GM21529 (cell line): ENCODE data around the gene DICER1.

Experiments used
- ATAC-seq: cut with Tn5 transposase; IDR thresholded peaks from one replicate; pipeline ENCODE4 v1.9.1; 2021; ENCODE audit not compliant: unreplicated experiment

DICER1 gene

DNA sequence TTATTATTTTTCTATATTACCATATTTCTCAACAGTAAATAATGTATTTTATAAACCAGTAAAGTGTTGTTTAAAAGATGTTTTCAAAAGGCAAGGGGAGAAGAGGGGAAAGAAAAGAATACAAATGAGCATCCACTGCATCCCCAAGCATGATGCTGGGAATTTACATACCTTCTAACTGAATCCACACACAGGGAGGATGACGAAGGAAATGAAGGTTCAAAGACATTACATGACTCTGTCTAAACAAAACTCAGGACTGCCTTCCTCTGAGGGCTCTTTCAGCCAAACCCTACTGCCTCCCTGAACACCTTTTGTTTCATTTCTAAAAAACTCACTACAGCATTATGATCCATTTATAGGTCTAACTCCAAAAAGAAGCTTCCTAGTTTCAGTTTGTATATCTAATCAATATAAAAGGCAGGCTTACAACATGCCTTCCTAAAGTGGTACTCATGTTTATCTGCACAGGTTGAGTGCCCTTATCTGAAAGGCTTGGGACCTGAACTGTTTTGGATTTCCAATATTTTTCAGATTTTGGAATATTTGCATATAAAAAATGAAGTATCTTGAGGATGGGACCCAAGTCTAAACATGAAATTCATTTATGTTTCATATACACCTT lies 30.3 kb downstream of the DICER1 start:
- no peak for ATAC-seq

DNA sequence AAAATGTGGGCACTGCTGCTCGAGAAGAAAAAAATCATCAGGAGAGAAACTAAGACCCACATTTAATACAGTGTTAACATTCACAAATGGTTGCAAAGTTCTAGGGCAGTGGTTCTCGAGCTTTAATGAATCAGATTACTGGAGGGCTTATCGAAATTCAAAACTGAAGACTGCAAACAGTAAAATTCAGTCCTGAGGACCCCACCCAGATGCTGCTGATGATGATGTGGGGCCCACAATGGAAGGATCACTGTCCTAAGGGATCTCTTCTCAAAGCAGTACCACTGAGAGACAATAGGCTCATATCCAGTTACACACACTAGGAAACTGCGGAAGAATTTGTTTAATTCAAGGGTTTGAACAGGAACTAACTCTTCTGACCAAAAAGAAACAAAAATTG lies 31.4 kb downstream of the DICER1 start:
- ATAC-seq = no peak

DNA sequence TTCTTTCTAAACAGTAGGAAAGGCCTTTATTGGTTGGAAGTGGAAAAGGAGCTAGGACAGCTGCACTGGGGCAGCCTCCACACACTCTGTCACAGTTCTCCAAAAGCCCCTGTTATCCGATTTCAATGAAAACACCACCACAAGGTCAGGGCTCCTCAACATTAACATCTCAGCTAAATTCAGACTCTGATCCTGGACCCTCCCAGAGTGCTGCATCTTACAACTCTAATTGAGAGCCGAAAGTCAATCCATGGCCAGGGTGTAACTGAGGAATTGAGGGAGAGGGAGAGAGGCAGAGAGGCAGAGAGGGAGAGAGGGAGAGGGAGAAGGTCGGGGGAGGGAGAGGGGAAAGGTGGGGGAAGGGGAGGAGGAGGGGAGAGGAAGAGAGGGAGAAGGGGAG lies 32.1 kb downstream of the DICER1 start:
- ATAC-seq = no peak

DNA sequence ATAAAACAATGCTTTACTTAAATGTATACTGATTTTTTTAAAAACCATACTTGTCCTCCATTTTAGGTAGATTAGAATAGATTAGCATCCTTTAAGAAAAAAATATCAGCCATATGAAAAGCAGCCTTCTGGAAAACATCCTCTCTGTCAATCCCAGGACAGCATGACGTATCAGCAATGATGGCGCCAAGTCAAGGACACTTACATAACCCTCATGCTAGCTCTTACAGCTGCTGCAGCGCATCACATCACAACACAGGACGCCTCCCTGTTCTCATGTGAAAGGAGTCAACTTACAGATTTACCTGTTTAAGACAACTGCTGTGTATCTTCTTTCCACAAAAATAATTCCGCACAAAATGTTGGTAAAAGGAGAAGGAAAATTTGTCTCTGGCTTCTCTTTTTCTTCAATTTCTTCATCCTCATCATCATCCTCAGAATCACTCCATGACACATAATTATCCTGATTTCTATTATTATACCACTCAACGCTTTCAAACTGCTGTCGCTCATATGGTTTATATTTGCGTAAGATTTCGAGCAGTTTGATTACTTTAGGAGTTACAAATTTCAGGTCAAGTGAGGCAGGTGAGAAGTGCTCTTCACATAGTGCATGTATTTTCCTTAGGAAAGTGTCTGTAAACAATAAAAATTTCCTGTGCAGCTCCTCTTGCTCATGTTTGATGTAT lies 33.3 kb downstream of the DICER1 start:
- no peak for ATAC-seq

DNA sequence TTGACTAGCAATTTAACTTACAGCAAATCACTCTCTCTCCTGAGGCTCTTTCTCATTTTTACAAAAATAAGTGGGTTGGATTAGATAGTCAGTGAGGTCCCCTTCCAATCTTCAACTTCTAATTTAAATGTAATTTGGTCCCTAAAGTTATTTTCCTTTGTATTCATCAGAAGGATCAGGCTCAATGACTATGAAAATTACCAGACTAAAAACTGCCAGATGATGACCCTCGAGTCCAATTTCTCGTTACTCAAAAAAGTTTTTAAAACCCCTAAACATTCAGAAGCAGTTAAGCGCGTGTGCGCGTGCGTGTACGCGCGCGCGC lies 34.7 kb downstream of the DICER1 start:
- ATAC-seq = no peak

DNA sequence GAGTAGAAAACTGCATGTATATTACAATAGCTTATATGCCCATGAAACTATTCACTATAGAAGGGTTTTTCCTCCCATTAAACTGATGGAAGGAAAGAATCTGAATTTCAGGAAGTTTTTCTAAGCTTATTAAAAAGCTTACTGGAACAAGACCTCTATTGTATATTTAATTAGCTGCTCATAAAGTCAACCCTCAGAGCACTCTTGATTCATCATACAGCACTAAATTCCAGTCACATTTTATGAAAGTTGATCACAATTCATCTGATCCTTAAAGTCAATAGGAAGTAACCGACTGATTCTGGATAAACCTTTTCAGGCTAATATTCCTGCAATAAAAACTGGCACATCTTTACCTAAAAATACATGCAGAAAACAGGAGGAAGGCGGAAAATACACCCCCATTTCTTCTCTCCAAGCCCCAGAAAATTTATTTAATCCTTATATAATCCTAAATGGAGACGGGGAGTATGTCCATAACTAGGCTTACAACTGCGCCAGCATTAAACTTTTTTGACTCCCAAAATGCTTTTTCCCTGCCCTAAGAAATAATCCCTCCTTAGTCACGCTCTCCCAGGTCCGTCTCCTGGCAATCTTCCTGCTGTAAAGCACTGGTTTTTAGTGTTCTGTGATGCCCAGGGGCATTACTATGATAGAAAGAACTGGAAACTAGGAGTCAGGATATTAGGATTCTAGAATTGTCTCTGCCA lies 35.3 kb downstream of the DICER1 start:
- no peak for ATAC-seq

DNA sequence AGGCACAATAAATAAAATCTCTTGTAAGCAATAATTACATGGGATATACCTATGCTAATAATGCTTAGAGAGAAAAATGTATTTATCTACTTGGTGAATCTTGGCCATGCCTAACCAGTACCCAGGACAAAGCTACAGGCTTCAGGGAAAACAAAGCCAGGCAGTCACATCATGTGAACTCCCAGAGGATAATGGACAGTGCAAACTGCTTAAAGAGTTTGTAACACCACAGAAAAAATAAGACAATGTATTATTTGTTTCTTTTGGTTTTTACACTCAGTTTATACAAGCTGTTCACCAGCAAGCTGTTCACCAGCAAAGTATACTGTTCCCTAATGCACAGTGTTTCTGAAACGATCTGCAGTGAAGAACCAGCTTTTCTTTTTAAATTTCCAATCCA lies 38.0 kb downstream of the DICER1 start:
- ATAC-seq = no peak

DNA sequence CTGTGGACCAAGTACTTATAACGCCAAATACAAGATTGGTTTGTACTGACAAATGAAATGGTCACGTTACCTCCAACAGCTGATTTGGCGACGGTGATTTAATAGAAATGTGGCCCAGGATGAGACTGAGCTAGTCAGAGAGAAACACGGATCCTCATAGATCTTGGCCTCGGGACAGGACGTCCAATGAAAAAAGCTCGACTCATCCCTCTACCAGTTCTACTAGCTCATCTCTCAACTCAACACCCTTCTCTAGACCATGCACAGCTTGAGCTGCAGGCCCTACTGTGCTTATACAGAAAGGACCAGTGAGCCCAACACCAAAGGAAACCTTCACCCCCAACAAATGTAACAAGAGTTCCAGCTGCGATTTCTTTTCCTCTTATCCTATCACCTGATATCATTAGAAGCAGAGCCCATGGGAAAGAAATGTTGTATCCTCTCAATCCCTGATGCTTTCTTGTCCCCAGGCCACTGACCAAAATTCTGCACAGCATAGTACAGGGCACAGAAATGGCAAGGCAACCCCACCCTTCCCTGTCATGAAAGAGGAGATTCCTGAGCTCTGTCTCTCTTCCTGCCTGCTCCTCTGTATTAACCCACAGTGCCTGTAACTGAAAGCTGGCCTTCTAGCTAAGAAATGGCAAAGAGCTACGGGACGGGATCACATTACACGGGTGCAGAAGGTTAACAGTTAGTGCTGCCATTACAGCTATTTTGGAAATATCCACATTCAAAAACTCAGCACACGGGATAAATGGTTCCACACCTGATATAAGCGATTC lies 39.2 kb downstream of the DICER1 start:
- no peak for ATAC-seq

DNA sequence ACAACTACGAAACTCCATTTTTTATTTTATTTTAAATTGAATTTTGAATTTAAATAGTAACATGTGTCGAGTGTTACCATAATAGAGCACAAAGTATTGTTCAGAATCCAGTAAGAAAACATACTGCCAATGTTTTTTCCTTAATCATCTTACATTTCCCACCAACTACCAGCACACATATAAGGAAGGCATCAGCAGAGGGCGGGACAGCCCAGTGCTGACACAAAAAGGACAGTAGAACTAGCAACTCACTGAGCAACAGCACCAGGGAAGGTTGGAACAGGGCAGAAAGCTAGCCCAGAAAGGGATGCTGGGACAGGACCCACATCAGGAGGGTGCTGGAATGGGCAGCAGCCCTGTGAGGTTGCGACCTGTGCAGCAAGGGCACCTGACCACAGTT lies 43.9 kb downstream of the DICER1 start:
- no peak for ATAC-seq

DNA sequence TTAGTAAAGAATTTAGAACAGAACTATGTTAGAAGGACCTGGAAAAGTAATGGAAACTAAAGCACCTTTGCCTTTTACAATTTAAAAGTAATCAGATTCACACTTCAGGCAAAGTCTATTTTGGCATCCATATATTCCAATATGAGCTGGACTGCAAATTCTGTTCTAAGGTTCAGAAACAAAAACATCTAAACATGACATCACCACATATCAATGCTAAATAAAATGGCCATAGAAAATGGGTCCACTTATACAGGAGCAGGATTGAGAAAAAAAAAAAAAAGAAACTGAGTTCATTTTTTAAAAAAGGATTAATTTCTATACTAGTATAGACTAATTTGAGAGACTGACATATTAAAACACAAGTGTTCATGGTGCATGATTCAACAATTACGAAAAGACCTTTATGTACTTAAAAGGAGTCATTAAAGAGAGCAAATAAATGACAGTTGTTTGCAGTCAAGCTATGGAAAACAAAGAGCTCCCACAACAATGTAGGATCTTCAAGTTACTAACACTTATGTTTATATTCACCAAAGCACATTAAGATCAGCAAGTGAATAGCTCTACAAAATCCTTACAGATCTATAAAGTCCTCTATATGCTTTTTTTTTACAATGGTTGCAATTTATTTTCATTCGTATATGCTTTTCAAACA lies 45.7 kb downstream of the DICER1 start:
- no peak for ATAC-seq

DNA sequence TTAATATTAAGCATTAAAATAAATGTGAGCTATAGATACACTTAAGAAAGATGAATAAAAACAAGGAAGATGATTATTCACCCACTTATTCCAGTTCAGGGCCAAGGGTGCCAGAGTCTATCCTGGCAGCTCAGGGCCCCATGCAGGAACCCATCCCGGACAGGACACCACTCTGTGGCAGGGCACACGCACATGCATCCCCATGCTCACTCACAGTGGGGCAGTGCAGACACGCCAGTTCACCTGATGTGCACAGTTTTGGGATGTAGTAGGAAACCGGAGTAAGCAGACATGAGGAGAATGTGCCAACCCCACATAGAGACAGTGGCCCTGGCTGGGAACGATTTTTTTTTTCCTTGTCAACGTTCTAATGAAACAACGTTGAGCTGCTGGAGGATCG lies 47.2 kb downstream of the DICER1 start:
- ATAC-seq = no peak

DNA sequence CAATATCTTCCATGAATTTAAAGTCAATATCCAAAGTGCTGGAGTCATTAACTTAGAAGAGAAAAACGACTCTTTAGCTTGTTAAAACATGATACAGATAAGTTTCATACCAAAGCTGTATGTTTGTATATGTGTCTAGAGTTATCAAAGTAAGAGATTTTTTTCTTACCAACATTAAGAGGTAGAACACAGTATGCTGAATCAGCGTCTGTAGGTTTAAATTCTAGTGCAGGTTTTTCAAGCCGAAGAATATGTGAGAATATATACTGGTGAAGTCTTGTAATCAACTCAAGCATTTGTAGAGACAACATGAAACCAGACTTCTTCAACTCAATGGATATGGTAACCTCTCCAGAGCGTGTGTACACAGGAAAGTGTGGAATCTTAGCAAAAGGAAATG lies 49.6 kb downstream of the DICER1 start:
- no peak for ATAC-seq

DNA sequence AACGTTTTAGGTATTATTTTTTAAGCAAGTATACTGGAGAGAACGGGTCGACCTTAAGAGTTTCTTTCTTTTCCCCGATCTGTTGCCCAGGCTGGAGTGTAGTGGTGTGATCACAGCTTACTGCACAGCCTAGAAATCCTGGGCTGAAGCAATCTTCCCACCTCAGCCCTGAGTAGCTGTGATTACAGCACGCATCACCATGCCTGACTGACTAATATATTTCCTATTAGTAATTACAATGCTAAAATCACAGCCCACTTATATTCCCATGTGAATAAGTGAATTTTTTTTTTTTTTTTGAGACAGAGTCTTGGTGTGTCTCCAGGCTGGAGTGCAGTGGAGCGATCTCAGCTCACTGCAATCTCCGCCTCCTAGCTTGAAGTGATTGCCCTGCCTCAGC lies 50.4 kb downstream of the DICER1 start:
- ATAC-seq = no peak

DNA sequence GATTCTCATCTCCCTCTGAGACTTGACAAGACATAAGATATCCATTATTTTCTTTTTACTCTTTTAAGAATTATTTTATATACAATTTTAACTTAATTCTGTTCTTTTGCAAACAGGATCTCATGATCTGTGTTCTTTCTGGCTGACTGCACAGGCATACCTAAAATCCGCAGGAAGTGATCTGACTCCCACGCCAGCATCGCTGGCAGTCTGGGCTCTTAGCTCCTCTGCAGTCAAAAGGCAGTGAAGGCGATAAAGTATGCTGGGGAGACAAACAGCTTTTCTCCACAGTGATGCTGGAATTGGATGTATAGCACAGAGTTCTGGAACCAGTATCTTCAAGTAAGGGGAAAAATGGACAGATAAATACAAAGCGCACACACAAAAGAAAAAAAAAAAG lies 52.4 kb downstream of the DICER1 start:
- ATAC-seq = no peak

DNA sequence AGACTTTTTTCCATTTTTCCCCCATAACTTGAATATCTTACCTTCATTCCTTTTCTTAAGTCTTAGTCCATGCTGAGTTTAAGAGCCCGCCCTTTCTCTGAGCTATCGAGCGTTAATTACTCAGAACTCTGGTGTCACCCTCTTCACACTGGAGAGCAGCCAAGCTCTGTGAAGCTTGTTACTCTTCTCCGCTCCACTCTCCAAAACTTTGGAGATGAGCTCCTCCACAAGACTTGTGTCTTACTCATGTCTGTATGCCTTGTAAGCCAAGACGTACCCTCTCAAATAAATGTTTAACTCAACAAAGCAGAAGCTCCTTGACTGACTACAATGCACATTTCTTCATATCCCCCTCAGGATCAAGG lies 54.7 kb downstream of the DICER1 start:
- no peak for ATAC-seq

DNA sequence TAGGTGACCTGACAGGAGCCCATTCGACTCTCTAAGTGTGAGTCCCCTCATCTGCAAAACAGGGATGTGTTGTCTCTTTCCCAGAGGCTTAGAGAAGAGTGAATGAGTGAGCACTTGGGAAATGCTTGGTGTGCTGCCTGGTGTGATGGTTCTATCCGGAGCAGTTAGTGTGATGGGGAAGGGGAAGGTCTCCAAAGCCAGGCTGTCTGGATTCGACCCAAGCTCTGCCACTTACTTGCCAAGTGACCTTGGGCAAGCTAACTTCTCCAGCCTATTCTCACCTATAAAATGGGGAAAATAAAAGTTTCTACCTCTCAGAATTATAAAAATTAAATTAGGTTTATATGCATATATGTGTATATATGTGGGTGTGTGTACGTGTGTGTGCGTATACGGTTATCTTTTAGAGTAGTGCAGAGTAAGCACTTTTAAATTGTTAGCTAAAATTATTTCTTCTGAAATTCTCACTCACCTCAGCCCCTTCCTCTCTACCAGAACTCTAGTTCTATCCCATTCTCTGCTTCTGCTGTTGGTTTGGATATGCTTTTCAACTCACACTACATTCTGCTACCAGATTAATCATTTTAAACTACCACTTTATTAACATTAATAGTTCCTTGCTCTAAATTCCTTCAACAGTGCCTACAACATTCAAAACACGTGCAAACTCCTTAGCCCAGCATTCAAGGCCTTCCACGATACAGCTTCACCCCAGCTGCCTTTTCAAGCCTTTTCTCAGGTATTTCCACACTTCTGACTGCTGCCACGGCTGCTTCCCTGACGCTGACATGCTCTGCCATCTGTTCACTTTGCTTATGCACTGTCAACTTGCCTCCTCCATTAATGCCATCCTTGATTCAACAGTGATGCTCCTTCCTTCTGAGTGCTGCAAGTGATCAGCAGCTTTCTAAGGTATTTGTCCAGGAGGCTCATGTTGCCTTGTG lies 55.3 kb downstream of the DICER1 start:
- no peak for ATAC-seq

DNA sequence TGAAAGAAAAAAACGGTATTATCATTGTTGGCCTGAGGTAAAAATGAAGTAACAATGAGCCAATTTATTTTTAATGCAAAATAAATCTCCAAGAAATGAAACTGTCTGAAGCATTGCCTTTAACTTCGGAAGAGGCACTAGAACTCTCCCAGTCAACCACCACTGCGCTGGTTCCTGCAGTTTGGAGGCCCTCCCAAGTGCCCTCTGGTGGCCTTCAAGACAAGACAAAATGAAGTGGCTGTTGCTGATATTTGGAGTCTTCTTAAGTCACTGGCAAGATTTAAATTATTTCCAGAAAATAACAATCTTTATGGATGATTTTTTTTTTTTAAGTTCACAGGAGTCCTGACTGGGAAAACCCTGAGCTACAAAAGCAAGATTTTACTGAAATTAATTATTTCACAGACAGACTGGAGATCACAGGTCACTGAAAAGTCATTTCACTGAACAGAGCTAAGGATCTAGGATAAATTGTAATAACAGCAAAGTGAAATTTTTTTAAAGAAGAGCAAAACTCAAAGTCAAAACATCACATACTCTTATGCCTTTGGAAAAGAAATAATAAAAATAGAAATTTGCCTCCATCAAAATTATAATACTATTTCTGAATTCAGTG lies 58.2 kb downstream of the DICER1 start:
- ATAC-seq = no peak

DNA sequence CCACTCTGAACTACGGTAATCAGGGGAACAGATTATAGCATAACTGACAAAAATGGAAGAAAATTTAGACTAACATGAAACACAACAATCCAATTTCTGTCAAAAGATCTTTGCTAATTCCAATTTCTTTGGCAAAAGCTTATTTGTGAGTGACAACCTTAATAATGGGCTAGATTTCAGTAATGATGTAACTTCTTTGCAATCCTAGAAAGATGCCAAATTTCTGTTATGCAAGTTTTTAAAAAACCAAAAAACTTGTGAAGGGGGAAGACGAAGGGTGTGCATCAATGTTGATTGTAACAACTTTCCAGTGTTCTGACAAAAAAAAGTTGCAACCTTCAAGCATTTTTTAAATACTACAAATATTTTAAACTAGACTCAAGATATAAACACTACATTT lies 59.9 kb downstream of the DICER1 start:
- no peak for ATAC-seq

DNA sequence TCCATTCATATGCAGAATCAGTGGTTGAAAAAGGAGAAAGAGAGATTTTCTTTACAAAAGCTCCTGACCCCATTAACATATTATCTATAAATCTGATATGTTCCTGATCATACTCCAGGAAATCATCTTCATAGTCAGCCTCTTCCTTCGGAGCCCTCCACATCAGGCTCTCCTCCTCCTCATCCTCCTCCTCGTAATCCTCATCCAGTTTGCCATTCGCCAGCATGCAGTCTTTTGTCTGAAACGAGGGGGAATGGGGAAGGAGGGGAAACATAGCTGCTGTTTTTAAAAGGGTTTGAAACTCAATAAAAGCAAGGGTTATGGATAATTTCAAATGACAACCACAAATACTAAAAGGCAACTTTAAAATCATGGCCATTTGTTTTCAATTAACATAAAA lies 60.9 kb downstream of the DICER1 start:
- ATAC-seq = no peak

DNA sequence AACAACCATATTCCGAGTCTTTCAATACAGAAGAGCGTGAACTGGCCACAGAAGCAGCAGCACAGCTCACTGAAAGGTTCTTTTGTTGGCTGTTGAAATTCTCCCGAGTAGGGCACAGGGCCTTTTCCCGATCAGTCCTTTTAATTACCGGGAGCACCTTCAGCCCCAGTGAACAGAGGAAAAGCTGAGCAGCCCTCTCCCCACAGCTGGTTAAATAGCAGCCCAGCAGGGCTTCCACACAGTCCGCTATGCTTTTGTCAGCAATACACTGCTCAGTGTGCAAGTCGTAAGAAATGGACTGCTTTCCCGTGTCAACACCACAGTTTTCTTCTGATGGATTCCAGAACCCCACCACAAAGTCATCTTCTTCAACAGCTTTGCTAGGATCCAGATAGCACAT lies 61.3 kb downstream of the DICER1 start:
- ATAC-seq = no peak
